ENCODE measurements around the gene PKN1.

- TF ChIP-seq, protein P1, sequence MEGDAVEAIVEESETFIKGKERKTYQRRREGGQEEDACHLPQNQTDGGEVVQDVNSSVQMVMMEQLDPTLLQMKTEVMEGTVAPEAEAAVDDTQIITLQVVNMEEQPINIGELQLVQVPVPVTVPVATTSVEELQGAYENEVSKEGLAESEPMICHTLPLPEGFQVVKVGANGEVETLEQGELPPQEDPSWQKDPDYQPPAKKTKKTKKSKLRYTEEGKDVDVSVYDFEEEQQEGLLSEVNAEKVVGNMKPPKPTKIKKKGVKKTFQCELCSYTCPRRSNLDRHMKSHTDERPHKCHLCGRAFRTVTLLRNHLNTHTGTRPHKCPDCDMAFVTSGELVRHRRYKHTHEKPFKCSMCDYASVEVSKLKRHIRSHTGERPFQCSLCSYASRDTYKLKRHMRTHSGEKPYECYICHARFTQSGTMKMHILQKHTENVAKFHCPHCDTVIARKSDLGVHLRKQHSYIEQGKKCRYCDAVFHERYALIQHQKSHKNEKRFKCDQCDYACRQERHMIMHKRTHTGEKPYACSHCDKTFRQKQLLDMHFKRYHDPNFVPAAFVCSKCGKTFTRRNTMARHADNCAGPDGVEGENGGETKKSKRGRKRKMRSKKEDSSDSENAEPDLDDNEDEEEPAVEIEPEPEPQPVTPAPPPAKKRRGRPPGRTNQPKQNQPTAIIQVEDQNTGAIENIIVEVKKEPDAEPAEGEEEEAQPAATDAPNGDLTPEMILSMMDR (conservative IDR thresholded peaks at IDR 0.05) = no peak
- no peak for TF ChIP-seq ZFX (IDR thresholded peaks at IDR 0.05)
These were observed 2.4 kb downstream of the PKN1 start for GRCh38 chr19:14435320-14436050.

All from C4-2B (cell line).